GM10248 (cell line): ENCODE measurements around the gene HOXA13.

Experiments
- CTCF ChIA-PET: fragments of 300-600 bp; sonication (Branson Sonifier 250); formaldehyde crosslinking; extraction: SDS; loops from one replicate; lab custom pipeline; 2021; ENCODE audit warnings: antibody characterized with exemption; lab: Yijun Ruan, JAX
- POLR2A ChIA-PET: fragments of 350-650 bp; sonication (Branson Sonifier 250); formaldehyde crosslinking; extraction: SDS; loops from one replicate; lab custom pipeline; 2020; ENCODE audit warnings: antibody characterized with exemption; lab: Yijun Ruan, JAX
- DNase-seq: peaks from one replicate; pipeline ENCODE4 v3.0.0; 2012; ENCODE audit errors: extremely low spot score
- CTCF ChIP-seq: IDR thresholded peaks from 2 replicates; pipeline ENCODE4 v1.5.1; 2012; ENCODE audit warnings: mild to moderate bottlenecking, low read depth; ENCODE audit errors: extremely low read depth, missing control alignments, control extremely low read depth

HOXA13 gene

GRCh38 chr7:27185854-27186667 is 13.8 kb downstream of the HOXA13 start:
- DNase-seq, result no peak
- no peak for TF ChIP-seq CTCF
- POLR2A ChIA-PET, result no interaction called here
- CTCF ChIA-PET, result interaction anchor here (1.1 to 5.1 kb wide), 4 partner anchors 9 to 910 kb away, joined by 3 to 41 read pairs (median 6); no protein-coding TSS in a partner anchor

- CTCF ChIA-PET, result interaction anchor here (1.1 to 5.1 kb wide), 2 partner anchors 10 to 26 kb away, joined by 3 to 41 read pairs; no protein-coding TSS in a partner anchor
- POLR2A ChIA-PET, result no interaction called here
- TF ChIP-seq CTCF, result no peak
- DNase-seq, result no peak
Observed at GRCh38 chr7:27185013-27185853, 14.7 kb downstream of the HOXA13 start, which contains the start of gene HOXA11. Gene HOXA11 (minus strand): TSS chr7:27185232. CDS start chr7:27185144, 88 bp downstream.

GRCh38 chr7:27184337-27185012 is 15.4 kb downstream of the HOXA13 start:
- no peak for DNase-seq
- no peak for TF ChIP-seq CTCF
- ChIA-PET CTCF (interaction anchor here (5.1 kb wide), 1 partner anchor 11 kb away, joined by 41 read pairs; no protein-coding TSS in a partner anchor), POLR2A (no interaction called here)

GRCh38 chr7:27183682-27184336 is 16.1 kb downstream of the HOXA13 start:
- no peak for TF ChIP-seq CTCF
- CTCF ChIA-PET, result interaction anchor here (1.1 to 5.1 kb wide), 2 partner anchors 12 to 23 kb away, joined by 5 to 41 read pairs; no protein-coding TSS in a partner anchor
- POLR2A ChIA-PET, result no interaction called here
- no peak for DNase-seq

- CTCF ChIA-PET, result interaction anchor here (1.1 to 5.1 kb wide), 3 partner anchors 12 to 24 kb away, joined by 5 to 41 read pairs (median 5); no protein-coding TSS in a partner anchor
- TF ChIP-seq CTCF, result no peak
- POLR2A ChIA-PET, result no interaction called here
- DNase-seq, result no peak
Observed at GRCh38 chr7:27182861-27183681, 16.8 kb downstream of the HOXA13 start.
